Psoas muscle (tissue), 8 donors: ENCODE results near the gene SEC14L1. TPM values are rescaled to one million over a fixed set of nuclear protein-coding genes. Genes with fewer than 3 reads are reported as not detected.

ENCODE experiments used
- ATAC-seq, 4 donors: fragments of 200-7000 bp; cut with Tn5 transposase; one replicate each; pipeline ENCODE4 v1.9.1; 2020; ENCODE audit warnings: moderate library complexity in 3 of 4, mild to moderate bottlenecking in 2 of 4
- DNase-seq, 2 donors: peaks; one replicate each; pipeline ENCODE4 v3.0.0-alpha.2; 2020
- H3K27ac ChIP-seq: fragments of 200-600 bp; one replicate; pipeline ENCODE4 v1.8.0; 2022
- H3K27me3 ChIP-seq, 3 donors: fragments of 200-600 bp in 1 of 3; one replicate each; pipeline versions ENCODE4 v1.6.1 to v1.8.0; 2013 to 2022; ENCODE audit warnings: low read length in 2 of 3, mild to moderate bottlenecking in 2 of 3, moderate library complexity in 1 of 3; ENCODE audit not compliant: insufficient read depth in 3 of 3
- H3K36me3 ChIP-seq, 2 donors: fragments of 200-600 bp in 1 of 2; one replicate each; pipeline versions ENCODE4 v1.6.1 to v1.8.0; 2013 to 2022; ENCODE audit warnings: low read depth in 1 of 2, mild to moderate bottlenecking in 1 of 2, moderate library complexity in 1 of 2; ENCODE audit not compliant: insufficient read depth in 1 of 2
- H3K4me1 ChIP-seq: fragments of 200-600 bp; one replicate; pipeline ENCODE4 v1.8.0; 2022
- H3K4me3 ChIP-seq: fragments of 200-600 bp; one replicate; pipeline ENCODE4 v1.8.0; 2022; ENCODE audit warnings: mild to moderate bottlenecking
- H3K9me3 ChIP-seq: fragments of 200-600 bp; one replicate; pipeline ENCODE4 v1.8.0; 2022
- WGBS, 3 donors: extraction: QIAGEN DNeasy Blood & Tissue Kit; methylation state at CpG; one replicate each; pipeline versions ENCODE4 v1.1.6 to v1.1.7; 2013; 5-methylcytosine and 5-hydroxymethylcytosine counted together
- intact Hi-C, 2 donors: fragments of 100-400 bp; cut with DNase I; formaldehyde crosslinking; loops; one replicate each; pipeline versions ENCODE4 v1.11.0 to v1.14.2; 2022
- polyA plus RNA-seq, 3 donors: library from polyadenylated mRNA; stranded (reverse); fragments of 200-250 nt; gene quantifications; one replicate each; pipeline ENCODE4 v1.2.3, GENCODE V29; 2013
- total RNA-seq, 4 donors: library from RNA; stranded (reverse); fragmentation: NEBNext Ultra II Directional in 2 of 4; extraction: Animal tissue kit (Norgen Biotek cat#: 25700) in 2 of 4; gene quantifications; one replicate each; pipeline versions ENCODE4 v1.2.1 to v1.2.4, GENCODE V29; 2021 to 2023
- TF ChIP-seq, protein P1 (sequence below): fragments of 200-600 bp; IDR thresholded peaks from one replicate; pipeline ENCODE4 v1.8.0; 2022; ENCODE audit warnings: antibody characterized with exemption
- donor health status: healthy with polysubstance abuse.
- donor health status: DM: no; HTN: no; CAD: no; lungs with moderate emphysema.
- donor health status: Bipolar disorder and iron deficiency.
- donor health status: healthy.
- donor health status: DM: yes; HTN: yes; CAD: no.
- donor health status: DM: no; HTN: no; CAD: no.
- donor health status: DM: no; HTN: no; CAD: no.
- donor health status: DM: yes; HTN: yes; CAD: no.

Gene SEC14L1
- total and polyA plus RNA-seq, 7 donors, result 38.6 to 98.9 (median 69.1) TPM

DNA sequence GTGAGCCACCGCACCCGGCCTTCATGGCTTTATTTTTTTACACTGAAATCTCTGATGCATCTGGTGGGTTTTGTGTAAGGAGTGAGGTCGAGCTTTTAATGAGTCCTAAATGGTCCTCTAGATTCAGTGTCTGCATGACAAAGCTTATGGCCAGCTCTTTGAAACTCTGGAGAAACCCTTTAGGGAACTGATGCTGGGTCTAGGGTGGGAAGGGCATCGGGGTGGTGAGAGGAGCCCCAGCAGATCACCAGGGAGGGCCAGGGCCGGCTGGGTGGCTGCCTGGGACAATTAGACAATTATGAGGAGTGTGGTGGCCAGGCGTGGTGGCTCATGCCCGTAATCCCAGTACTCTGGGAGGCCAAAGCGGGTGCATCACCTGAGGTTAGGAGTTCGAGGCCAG is 93.9 kb downstream of the SEC14L1 start:
- H3K4me1 ChIP-seq, result peaks cover 4% of the 10 kb centered on the region
- H3K4me3 ChIP-seq, result no peak overlapping the region
- no peaks in the 10 kb centered on the region for H3K9me3 ChIP-seq
- H3K36me3 ChIP-seq, result no peaks in the 10 kb centered on the region
- TF ChIP-seq, protein P1, sequence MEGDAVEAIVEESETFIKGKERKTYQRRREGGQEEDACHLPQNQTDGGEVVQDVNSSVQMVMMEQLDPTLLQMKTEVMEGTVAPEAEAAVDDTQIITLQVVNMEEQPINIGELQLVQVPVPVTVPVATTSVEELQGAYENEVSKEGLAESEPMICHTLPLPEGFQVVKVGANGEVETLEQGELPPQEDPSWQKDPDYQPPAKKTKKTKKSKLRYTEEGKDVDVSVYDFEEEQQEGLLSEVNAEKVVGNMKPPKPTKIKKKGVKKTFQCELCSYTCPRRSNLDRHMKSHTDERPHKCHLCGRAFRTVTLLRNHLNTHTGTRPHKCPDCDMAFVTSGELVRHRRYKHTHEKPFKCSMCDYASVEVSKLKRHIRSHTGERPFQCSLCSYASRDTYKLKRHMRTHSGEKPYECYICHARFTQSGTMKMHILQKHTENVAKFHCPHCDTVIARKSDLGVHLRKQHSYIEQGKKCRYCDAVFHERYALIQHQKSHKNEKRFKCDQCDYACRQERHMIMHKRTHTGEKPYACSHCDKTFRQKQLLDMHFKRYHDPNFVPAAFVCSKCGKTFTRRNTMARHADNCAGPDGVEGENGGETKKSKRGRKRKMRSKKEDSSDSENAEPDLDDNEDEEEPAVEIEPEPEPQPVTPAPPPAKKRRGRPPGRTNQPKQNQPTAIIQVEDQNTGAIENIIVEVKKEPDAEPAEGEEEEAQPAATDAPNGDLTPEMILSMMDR, result no peak
- H3K27me3 ChIP-seq, result no peaks in the 10 kb centered on the region
- H3K27ac ChIP-seq, result peak overlapping the region; percentile 62
- ATAC-seq, result peak in 1 of 4 donors; percentile 6
- intact Hi-C loops, result no loop called here
- 88 to 93% (median 90%) methylated on average over 9 of the region's 9 CpGs for WGBS, 3 donors
- no peak for DNase-seq

DNA sequence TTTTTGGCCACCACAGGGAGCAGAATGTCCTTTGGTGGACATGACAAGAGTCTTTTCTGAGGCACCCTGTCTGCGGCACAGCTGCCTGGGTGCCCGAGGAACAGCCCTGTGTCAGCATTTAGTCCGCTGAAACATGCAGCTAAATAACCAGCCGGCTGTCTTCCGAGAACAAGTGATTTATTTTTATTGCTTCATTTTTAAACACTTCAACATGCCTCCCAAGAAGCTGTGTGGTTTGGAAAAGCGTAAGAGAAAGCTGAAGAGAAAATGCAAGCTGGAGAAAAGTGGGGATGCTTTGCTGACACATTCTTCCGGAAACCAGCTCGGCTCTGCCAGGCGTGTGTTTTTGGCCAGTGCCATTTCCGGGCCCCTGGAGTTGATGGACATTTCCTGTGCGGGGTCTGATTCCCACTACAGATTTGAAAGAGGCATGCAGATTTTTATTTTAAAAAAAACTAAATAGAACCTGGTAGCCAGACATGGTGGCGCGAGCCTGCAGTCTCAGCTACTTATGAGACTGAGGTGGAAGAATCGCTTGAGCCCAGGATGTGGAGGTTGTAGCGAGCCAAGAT is 94.7 kb downstream of the SEC14L1 start:
- H3K4me3 ChIP-seq, result peak overlapping the region; percentile 30
- ATAC-seq (peak; percentile 21 to 62 (median 52)), DNase-seq (peak; percentile 67 to 68)
- H3K4me1 ChIP-seq, result peaks cover 4% of the 10 kb centered on the region
- no peaks in the 10 kb centered on the region for H3K9me3 ChIP-seq
- WGBS, 3 donors, result 31 to 37% (median 35%) methylated on average over 15 of the region's 15 CpGs
- TF ChIP-seq, protein P1, result no peak
- intact Hi-C loops, result no loop called here
- H3K36me3 ChIP-seq, result no peaks in the 10 kb centered on the region
- H3K27ac ChIP-seq, result peak overlapping the region; percentile 62
- no peaks in the 10 kb centered on the region for H3K27me3 ChIP-seq

DNA sequence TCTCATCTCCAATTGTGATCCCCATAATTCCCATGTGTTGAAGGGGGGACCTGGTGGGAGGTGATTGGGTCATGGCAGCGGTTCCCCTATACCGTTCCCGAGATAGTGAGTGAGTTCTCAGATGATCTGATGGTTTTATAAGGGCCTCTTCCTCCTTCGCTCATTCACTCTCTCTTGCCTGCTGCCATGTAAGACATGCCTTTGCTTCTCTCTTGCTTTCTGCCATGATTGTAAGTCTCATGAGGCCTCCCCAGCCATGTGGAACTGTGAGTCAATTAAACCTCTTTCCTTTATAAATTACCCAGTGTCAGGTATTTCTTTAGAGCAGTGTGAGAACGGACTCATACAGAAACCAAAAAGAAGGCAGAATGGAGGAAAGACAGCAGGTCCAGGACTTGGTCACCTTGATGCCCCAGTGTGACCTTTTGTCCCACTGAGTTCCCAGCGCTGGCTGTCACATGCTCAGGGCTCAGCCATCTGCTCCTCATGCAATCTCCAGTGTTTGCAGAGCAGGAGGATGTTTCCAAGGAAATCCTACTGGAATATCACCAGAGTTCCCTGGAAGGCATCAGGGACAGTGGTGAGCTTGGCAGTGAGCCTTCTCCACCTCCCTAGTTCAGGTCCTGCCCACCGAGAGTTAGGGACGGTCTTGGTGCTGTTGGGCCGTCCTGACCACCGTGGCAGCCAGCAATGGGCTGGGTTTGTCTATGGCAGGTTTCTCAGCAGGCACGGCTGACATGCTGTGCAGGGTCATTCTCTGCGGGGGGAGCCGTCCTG is 96.7 kb downstream of the SEC14L1 start:
- ATAC-seq (no peak), DNase-seq (no peak)
- H3K27me3 ChIP-seq, result no peaks in the 10 kb centered on the region
- WGBS, 3 donors, result 75 to 80% (median 76%) methylated on average over 13 of the region's 13 CpGs
- TF ChIP-seq, protein P1, result no peak
- H3K9me3 ChIP-seq, result no peaks in the 10 kb centered on the region
- peaks cover 4% of the 10 kb centered on the region for H3K4me1 ChIP-seq
- intact Hi-C loops, result no loop called here
- H3K4me3 ChIP-seq, result no peak overlapping the region
- H3K27ac ChIP-seq, result no peak overlapping the region
- no peaks in the 10 kb centered on the region for H3K36me3 ChIP-seq

DNA sequence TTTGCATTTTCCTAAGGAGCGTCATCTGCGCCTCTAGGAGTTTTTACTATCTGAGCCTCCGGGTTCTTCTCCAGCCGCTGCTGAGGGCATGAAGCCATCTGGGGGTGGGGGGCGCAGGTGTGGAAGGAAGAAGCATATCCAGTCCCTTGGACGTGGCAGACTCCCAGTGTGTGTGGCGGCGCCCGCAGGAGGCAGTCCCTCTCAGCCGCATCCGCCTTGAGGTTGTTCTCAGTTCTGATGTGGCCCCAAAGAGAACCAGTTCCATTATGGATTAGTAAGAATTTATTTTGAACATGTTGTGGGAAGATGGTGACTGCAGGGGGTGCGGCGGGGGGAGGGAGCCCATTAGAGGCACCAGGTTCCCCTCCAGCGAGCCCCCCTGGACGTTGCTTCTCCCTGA is 100.2 kb downstream of the SEC14L1 start:
- TF ChIP-seq, protein P1, result no peak
- Histone ChIP-seq H3K9me3 (no peaks in the 10 kb centered on the region), H3K36me3 (no peaks in the 10 kb centered on the region), H3K27ac (no peak overlapping the region), H3K4me1 (no peaks in the 10 kb centered on the region), H3K4me3 (no peak overlapping the region), H3K27me3 (no peaks in the 10 kb centered on the region)
- intact Hi-C loops, result no loop called here
- ATAC-seq (no peak), DNase-seq (no peak)
- WGBS, 3 donors, result 91 to 95% (median 94%) methylated on average over 15 of the region's 15 CpGs
